GM12878 (cell line): ENCODE measurements around the gene COL4A1.

Source experiments
- TF ChIP-seq, protein P1 (sequence below), 3 experiments: IDR thresholded peaks in 2 of 3; conservative IDR thresholded peaks in 1 of 3; 2 replicates each; pipeline ENCODE4 v1.5.1; 2011; ENCODE audit warnings: low read depth in 3 of 3, low read length in 3 of 3, mild to moderate bottlenecking in 3 of 3, control low read depth in 2 of 3, moderate library complexity in 2 of 3, inconsistent platforms in 1 of 3, mixed read lengths in 1 of 3; ENCODE audit not compliant: control insufficient read depth in 2 of 3, insufficient read depth in 1 of 3; ENCODE audit errors: extremely low read depth in 1 of 3
- TF ChIP-seq, protein P2 (sequence below): fragments of 450-650 bp; IDR thresholded peaks from 2 replicates; pipeline ENCODE4 v1.6.1; 2017; ENCODE audit warnings: mild to moderate bottlenecking

DNA sequence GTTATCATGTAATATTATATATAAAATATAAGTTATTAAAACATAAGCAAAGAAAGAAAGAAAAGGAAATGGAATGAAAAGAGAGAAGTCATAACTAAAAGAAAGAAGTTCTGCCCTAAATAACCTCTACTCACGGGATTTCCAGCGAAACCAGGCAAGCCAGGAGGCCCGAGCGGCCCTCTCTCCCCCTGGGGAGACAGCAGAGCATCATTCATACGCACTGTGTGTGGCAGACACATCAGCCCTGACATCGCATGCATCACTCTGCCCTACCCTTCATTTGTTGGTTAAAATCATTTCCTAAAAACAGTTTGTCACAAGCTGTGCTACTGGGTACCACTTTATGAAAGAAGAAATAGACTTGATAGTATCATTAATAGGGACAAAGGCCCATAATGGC is 95.2 kb downstream of the COL4A1 start:
- TF ChIP-seq, protein P1, sequence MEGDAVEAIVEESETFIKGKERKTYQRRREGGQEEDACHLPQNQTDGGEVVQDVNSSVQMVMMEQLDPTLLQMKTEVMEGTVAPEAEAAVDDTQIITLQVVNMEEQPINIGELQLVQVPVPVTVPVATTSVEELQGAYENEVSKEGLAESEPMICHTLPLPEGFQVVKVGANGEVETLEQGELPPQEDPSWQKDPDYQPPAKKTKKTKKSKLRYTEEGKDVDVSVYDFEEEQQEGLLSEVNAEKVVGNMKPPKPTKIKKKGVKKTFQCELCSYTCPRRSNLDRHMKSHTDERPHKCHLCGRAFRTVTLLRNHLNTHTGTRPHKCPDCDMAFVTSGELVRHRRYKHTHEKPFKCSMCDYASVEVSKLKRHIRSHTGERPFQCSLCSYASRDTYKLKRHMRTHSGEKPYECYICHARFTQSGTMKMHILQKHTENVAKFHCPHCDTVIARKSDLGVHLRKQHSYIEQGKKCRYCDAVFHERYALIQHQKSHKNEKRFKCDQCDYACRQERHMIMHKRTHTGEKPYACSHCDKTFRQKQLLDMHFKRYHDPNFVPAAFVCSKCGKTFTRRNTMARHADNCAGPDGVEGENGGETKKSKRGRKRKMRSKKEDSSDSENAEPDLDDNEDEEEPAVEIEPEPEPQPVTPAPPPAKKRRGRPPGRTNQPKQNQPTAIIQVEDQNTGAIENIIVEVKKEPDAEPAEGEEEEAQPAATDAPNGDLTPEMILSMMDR (IDR thresholded peaks at IDR 0.05 in 2 of 3, conservative IDR thresholded peaks at IDR 0.05 in 1 of 3; ENCODE audit: control insufficient read depth in 2 of 3, extremely low read depth in 1 of 3, insufficient read depth in 1 of 3, low read depth in 3 of 3, low read length in 3 of 3) = no peak
- TF ChIP-seq, protein P2, sequence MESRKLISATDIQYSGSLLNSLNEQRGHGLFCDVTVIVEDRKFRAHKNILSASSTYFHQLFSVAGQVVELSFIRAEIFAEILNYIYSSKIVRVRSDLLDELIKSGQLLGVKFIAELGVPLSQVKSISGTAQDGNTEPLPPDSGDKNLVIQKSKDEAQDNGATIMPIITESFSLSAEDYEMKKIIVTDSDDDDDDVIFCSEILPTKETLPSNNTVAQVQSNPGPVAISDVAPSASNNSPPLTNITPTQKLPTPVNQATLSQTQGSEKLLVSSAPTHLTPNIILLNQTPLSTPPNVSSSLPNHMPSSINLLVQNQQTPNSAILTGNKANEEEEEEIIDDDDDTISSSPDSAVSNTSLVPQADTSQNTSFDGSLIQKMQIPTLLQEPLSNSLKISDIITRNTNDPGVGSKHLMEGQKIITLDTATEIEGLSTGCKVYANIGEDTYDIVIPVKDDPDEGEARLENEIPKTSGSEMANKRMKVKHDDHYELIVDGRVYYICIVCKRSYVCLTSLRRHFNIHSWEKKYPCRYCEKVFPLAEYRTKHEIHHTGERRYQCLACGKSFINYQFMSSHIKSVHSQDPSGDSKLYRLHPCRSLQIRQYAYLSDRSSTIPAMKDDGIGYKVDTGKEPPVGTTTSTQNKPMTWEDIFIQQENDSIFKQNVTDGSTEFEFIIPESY = no peak
